ENCODE measurements around the gene ESAM.
A peak's percentile ranks its signal among the peaks of the same experiment; 100 is the strongest.

The ESAM gene

GRCh38 chr11:124753624-124754023 lies 8.5 kb downstream of the ESAM start:
- no peak for DNase-seq (ENCODE audit: low read depth in 1 of 2, low spot score in 1 of 2)

- DNase-seq (ENCODE audit: low read depth in 1 of 2, low spot score in 1 of 2): no peak
Measured at GRCh38 chr11:124753205-124753604, 8.9 kb downstream of the ESAM start.

DNA sequence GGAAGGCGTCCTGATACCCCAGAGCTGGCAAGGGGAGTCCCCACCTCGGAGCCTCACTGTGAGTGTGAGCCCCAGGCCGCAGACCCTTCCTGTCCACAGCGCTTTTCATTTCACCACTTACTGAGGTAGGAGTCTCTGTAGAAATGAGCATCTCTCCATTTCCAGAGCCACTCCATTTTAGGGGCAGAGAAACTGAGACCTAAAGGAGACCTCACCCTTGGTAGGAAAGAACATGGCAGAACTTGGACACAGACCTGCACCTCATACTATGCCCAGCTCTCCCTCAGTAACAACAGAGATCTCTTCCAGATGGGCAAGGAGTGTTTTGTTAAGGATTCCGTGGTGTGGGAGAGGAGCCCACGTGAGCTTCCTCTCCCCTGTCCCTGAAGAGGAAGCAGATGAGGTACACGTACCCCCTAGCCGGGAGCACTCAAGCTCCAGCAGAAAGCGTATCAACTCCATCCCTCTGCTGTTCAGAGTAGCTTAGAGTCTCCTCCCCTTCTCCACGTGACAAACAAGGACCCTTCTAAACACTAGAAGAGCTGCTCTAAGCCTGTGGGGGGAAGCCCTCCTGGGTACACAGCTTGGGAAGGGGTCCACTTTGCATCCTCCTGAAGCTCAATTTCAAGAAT lies 9.5 kb downstream of the ESAM start:
- no peak for DNase-seq (ENCODE audit: low read depth in 1 of 2, low spot score in 1 of 2)

DNA sequence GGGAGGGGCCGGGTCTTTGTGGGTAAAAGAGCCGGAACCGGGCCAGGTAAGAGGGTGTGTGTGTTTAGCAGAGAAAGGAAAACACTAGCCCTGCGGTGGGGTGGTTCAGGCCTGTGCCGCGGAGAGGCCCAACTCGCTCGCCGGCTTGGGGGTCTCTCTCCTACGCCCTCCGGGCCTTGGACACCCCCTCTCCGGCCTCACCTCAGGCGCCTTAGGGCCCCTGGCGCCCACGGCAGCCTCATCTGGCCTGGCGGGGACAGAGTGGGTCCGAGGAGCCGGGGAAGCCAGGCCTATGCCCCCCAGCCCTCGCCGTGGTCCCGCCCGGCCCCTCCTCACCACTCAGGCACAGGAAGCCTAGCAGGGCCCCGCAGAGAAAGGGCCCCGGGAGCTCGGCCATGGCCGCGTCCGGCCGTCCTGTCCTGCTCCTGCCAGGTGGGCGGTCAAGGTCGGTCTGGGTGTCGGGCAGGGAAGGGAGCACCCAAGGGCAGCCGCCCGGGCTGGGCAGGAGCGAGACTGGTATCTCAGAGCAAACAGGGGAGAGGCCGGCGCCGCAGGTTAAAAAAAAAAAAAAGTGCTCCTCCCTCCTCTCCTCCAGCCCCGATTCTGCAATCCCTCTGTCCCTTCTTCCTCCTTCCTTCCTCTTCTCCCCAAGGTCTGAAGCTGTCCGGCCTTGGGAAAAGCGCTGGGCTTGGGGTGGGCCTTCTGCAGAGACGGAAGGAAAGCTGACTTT lies 10.2 kb downstream of the ESAM start, which contains the start of gene VSIG2:
VSIG2 (minus strand) TSS at position 515 of the 730 bp plus-strand sequence; CDS start at position 397, 118 bp downstream.
- DNase-seq (ENCODE audit: low read depth in 1 of 2, low spot score in 1 of 2): no peak

DNA sequence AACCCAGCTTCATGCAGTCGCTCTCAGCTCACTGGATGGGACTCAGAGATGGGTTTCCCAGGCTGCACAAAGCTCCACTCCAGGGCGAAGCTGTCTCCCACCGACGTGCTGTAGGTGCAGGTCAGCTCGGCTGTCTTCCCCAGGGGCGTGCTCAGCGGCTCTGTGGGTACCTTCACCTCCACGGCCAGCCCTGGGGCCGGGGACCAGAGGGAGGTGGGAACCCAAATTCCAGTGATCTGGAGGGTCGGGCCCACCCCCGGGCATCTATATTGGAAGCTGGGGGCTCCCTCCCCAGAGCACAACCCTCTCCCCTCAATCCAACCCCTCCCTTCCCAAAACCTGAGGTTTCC lies 10.7 kb downstream of the ESAM start:
- no peak for DNase-seq (ENCODE audit: low read depth in 1 of 2, low spot score in 1 of 2)

GRCh38 chr11:124749912-124750311 lies 12.2 kb downstream of the ESAM start:
- no peak for DNase-seq (ENCODE audit: low read depth in 1 of 2, low spot score in 1 of 2)

DNA sequence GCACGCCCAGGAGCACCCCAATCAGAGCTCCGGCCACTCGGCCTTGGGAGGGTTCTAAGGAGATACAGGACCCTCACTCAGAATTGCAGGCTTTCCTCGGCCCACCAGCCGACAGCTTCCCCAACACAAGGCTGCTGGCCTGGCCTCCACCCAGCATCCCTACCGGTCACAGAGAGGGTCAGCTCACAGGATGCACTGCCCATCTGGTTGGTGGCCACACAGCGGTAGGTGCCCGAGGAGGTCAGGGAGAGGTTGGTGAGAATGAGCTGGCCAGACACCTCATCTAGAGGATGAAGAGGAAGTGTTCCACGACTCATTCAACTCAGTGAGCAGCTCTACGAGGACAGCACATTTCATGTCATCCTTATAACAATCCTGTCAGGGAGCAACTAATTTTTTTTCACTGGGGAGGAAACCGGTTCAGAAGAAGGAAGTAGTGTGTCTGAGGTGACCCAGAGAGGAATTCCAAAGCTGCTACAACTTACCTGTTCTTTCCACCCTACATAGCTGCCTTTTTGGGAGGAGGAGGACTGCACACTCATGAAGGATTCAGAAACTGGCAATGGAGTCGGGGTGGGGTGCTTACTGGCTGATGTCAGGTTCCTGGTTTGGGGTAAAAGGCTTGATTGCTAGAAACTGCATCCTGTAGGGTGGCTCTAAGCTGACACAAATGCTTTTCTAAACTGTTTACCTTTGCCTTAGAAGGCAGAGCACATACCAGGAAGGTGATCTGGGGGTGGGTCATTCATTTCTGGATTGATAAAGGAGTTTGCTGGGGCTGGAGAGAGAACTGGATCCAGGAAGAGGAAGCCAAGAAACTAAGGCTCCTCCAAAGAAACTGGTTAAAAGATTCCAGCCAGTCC lies 13.4 kb downstream of the ESAM start:
- no peak for DNase-seq (ENCODE audit: low read depth in 1 of 2, low spot score in 1 of 2)

DNA sequence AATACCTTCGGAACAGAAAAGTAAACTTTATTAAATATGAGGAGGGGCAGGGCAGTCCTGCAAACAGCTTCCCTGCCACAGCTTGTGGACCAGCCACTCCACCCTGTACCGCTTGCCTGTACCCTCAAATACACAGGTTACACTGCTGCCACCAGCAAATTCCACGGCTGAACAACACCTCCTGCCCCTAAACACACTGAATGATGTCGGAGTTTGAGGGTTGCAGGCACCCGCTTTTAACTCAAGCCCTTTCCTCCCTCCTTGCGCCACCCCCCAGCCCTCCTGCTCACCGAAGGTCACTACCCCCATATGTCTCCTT lies 14.0 kb downstream of the ESAM start:
- no peak for DNase-seq (ENCODE audit: low read depth in 1 of 2, low spot score in 1 of 2)

DNA sequence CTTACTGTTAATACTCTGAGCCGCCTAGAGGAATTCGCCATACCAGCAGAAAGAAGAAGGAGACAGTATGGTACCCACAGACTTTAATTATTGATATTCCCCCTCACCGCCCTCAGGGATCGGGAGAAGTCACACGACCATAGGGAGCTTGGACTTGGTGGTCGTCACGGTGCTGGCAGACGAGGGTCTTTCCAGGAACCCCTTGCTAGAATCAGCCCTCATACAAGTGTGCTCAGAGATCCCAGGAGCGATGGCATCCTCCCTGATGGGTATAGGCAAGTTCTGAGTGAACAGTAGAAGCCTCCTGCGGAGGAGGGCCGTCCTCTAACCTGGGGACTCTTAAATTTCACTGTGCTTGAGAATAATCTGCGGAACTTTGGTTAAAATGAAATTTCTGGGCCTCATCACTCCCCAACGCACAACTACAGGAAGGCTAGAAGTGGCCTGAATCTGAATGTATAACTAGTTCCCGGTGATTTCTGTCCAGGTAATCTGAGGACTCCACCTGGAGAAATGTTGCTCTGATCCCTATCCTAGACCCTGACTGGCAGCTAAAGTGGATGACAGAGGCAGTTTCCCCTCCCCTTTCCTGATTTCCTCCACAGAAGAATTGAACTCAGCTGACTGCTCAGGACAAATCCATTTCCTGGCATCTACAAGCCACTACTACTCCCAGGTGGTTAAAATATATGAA lies 14.5 kb downstream of the ESAM start:
- no peak for DNase-seq (ENCODE audit: low read depth in 1 of 2, low spot score in 1 of 2)

GRCh38 chr11:124746621-124747243 lies 15.4 kb downstream of the ESAM start:
- DNase-seq (ENCODE audit: low read depth in 1 of 2, low spot score in 1 of 2): peak; percentile 63 to 67

- DNase-seq (ENCODE audit: low read depth in 1 of 2, low spot score in 1 of 2): no peak
Measured at GRCh38 chr11:124745835-124746620, 16.1 kb downstream of the ESAM start.

DNA sequence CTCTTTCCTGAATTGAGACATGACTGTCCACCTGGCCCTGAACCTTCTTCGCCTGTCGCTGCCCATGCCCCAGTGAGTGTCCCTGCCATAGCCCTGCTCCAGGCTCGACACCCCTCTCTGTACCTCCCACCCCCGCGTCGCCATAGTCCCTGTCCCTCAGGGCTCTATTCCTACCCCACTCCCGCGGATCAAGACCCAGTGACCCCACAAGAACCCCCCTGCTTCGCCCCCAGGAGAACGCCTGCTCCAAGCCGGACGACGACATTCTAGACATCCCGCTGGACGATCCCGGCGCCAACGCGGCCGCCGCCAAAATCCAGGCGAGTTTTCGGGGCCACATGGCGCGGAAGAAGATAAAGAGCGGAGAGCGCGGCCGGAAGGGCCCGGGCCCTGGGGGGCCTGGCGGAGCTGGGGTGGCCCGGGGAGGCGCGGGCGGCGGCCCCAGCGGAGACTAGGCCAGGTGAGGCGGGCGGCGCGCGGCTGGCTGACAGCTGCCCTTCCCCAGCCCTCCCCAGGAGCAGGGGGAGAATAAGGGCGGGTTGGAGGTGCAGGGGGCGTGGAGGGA lies 16.7 kb downstream of the ESAM start:
- no peak for DNase-seq (ENCODE audit: low read depth in 1 of 2, low spot score in 1 of 2)

DNA sequence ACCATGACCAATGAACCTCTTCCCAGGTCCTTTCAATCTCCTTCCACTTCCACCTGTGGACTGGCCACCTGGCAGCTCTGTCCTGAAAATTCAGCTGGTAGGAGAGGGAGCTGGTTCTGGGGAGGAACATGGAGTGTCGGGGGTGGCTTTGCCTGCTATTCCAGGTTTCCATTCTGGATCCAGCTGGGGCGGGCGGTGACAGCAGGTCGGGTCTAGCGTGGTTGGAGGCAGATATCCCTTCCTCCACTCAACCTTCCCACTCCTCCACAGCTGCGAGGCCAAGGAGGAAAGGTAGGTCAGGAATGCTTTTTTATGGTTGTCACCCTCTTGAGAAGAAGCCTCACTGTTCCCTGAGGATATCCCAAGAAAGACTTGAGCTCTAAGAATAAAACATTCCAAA lies 19.0 kb downstream of the ESAM start:
- no peak for DNase-seq (ENCODE audit: low read depth in 1 of 2, low spot score in 1 of 2)

GRCh38 chr11:124742555-124742954 lies 19.5 kb downstream of the ESAM start:
- DNase-seq (ENCODE audit: low read depth in 1 of 2, low spot score in 1 of 2): no peak

- no peak for DNase-seq (ENCODE audit: low read depth in 1 of 2, low spot score in 1 of 2)
Measured at GRCh38 chr11:124740277-124740882, 21.7 kb downstream of the ESAM start.

- peak; percentile 63 to 68 for DNase-seq (ENCODE audit: low read depth in 1 of 2, low spot score in 1 of 2)
Measured at GRCh38 chr11:124739479-124740276, 22.4 kb downstream of the ESAM start, which contains the start of gene NRGN. Gene NRGN, plus strand, starts transcription at chr11:124739942. Its CDS starts 143 bp downstream, at chr11:124740085.

GRCh38 chr11:124738713-124739478 lies 23.2 kb downstream of the ESAM start:
- DNase-seq (ENCODE audit: low read depth in 1 of 2, low spot score in 1 of 2): no peak
